Colonic mucosa (tissue), 4 donors: ENCODE measurements around the gene KIAA2012. TPM values are rescaled to one million over a fixed set of nuclear protein-coding genes. Genes with fewer than 3 reads are reported as not detected.

Source experiments
- DNase-seq: peaks from one replicate; pipeline ENCODE4 v3.0.0-alpha.2; 2020
- H3K27ac ChIP-seq: fragments of 200-600 bp; one replicate; pipeline ENCODE4 v1.8.0; 2021
- H3K27me3 ChIP-seq: fragments of 200-600 bp; one replicate; pipeline ENCODE4 v1.8.0; 2021
- H3K36me3 ChIP-seq: fragments of 200-600 bp; one replicate; pipeline ENCODE4 v1.8.0; 2021
- H3K4me1 ChIP-seq: fragments of 200-600 bp; one replicate; pipeline ENCODE4 v1.8.0; 2021; ENCODE audit warnings: mild to moderate bottlenecking
- H3K4me3 ChIP-seq: fragments of 200-600 bp; one replicate; pipeline ENCODE4 v1.8.0; 2021
- H3K9ac ChIP-seq, 2 donors: one replicate each; pipeline ENCODE4 v1.7.0; 2013; ENCODE audit warnings: control low read depth in 2 of 2, low read depth in 2 of 2, low read length in 2 of 2
- H3K9me3 ChIP-seq: fragments of 200-600 bp; one replicate; pipeline ENCODE4 v1.8.0; 2021
- intact Hi-C: fragments of 100-400 bp; cut with DNase I; formaldehyde crosslinking; loops from one replicate; pipeline ENCODE4 v1.14.1; 2022
- total RNA-seq, 2 donors: library from RNA; stranded (reverse); fragmentation: NEBNext Ultra II Directional in 1 of 2; extraction: Animal tissue kit (Norgen Biotek cat#: 25700) in 1 of 2; gene quantifications; one replicate each; pipeline ENCODE4 v1.2.1, GENCODE V29; 2021
- TF ChIP-seq, protein P1 (sequence below): fragments of 200-600 bp; IDR thresholded peaks from one replicate; pipeline ENCODE4 v1.8.0; 2022; ENCODE audit warnings: antibody characterized with exemption, mild to moderate bottlenecking
- donor health status: healthy.
- donor health status: DM: no; HTN: no; CAD: no.
- donor health status: DM: no; HTN: no; CAD: no.

Gene KIAA2012
- total RNA-seq: not detected

DNA sequence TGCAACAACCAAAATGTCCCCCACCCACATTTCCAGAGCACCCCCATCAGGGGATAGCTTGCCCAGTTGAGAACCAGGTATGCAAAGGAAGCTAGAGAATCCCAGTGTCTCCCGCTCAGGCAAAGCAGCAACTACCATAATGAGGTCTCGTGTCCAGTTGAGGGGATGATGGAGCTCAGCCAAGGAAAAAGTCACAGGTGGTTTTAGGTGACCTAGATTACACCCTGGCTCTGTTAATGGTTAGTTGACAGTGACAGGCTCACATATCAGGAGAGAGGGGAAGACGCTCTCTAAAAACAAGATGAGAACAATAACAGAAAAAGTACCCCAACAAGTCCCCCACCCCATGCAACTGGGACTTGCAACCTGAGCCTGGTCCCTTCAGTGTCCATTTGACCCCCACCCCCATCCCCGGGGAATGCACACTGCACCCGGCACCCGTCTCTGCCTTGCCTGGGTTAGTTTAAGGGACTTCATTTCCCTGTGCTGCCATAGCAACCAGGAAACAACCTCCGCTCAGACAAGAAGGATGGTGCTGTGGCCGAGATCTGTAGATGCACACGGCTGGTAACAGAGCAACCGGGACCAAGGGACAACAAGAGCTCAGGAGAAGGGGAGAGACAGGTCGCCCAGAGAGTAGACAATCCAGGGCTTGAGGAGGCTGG, at the start of gene KIAA2012:
TSS of gene KIAA2012 (plus strand) at position 519 of the 665 bp plus-strand sequence. CDS start 373 bp downstream, outside the sequence.
- intact Hi-C loops: no loop called here

DNA sequence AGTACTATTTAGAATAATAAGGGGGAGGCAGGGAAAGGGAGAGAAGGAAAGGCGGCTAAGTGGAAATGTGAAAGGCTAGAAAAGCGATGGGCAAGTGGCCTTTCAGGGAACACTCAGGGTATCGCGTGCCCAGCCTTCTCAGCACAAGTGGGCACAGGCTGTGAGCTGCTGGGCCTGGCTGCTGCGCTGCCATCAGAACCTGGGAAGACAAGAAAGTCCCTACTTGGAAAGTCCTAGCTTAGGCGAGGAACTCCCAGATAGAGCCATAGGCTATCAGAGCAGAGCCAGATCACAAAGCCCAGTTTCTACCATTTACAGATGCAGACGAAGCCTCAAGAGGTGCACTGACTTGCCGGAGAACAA, 49.2 kb upstream of the KIAA2012 start:
- DNase-seq: no peak
- no peak overlapping the region for H3K27ac ChIP-seq
- H3K27me3 ChIP-seq: no peaks in the 10 kb centered on the region
- H3K4me1 ChIP-seq: no peaks in the 10 kb centered on the region
- no peak overlapping the region for H3K9ac ChIP-seq
- H3K4me3 ChIP-seq: no peak overlapping the region
- no peaks in the 10 kb centered on the region for H3K9me3 ChIP-seq
- H3K36me3 ChIP-seq: no peaks in the 10 kb centered on the region
- intact Hi-C loops: no loop called here
- TF ChIP-seq, protein P1, sequence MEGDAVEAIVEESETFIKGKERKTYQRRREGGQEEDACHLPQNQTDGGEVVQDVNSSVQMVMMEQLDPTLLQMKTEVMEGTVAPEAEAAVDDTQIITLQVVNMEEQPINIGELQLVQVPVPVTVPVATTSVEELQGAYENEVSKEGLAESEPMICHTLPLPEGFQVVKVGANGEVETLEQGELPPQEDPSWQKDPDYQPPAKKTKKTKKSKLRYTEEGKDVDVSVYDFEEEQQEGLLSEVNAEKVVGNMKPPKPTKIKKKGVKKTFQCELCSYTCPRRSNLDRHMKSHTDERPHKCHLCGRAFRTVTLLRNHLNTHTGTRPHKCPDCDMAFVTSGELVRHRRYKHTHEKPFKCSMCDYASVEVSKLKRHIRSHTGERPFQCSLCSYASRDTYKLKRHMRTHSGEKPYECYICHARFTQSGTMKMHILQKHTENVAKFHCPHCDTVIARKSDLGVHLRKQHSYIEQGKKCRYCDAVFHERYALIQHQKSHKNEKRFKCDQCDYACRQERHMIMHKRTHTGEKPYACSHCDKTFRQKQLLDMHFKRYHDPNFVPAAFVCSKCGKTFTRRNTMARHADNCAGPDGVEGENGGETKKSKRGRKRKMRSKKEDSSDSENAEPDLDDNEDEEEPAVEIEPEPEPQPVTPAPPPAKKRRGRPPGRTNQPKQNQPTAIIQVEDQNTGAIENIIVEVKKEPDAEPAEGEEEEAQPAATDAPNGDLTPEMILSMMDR: no peak

More for the DNA sequence above, at the start of gene KIAA2012:
- Histone ChIP-seq H3K36me3 (no peaks in the 10 kb centered on the region), H3K9me3 (no peaks in the 10 kb centered on the region), H3K9ac (no peak within 1 kb of the TSS), H3K27me3 (no peaks in the 10 kb centered on the region), H3K4me1 (peaks cover 5% of the 10 kb centered on the region), H3K4me3 (no peak within 1 kb of the TSS), H3K27ac (no peak within 1 kb of the TSS)
- TF ChIP-seq, protein P1: no peak
- no peak for DNase-seq

DNA sequence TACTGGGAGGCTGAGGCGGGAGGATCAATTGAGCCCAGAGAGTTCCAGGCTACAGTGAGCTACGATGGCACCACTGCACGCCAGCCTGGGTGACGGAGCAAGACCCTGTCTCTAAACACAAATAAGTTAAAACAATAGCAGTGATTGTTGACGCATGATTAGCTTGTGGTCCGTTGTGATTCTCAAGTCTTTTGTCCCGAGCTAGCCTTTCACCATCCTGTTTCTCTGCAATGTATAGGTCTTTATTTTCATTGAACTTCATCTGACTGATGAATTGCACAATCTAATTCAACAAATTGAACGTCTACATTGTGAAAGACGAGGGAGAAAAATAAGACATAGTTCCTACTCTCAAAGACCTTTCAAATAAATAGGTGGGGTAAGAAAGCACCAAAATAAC, 48.2 kb upstream of the KIAA2012 start:
- TF ChIP-seq, protein P1: no peak
- DNase-seq: no peak
- no peaks in the 10 kb centered on the region for H3K36me3 ChIP-seq
- H3K9ac ChIP-seq: no peak overlapping the region
- no peak overlapping the region for H3K27ac ChIP-seq
- H3K4me1 ChIP-seq: no peaks in the 10 kb centered on the region
- intact Hi-C loops: no loop called here
- no peaks in the 10 kb centered on the region for H3K27me3 ChIP-seq
- no peaks in the 10 kb centered on the region for H3K9me3 ChIP-seq
- H3K4me3 ChIP-seq: no peak overlapping the region

DNA sequence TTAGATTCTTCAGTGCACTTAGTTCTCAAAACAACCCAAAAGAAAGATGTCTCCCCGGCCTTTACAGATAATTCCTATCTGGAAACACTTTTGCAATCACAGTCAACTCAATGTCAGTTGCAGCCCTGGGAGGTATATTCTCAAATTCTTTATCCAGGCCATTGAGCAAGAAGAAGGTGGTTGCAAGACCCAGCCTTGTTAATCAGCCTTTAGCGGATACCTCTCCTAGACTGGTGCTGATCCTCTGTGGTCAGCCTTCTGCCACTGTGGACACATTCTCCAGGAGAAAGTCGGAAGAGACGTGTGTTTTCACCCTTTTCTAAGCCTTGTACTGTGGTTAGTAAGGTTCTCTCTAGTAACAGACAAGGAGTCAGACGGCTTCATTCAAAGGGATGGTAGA, 47.2 kb upstream of the KIAA2012 start:
- TF ChIP-seq, protein P1: no peak
- no peaks in the 10 kb centered on the region for H3K9me3 ChIP-seq
- no peak overlapping the region for H3K4me3 ChIP-seq
- intact Hi-C loops: no loop called here
- no peak overlapping the region for H3K9ac ChIP-seq
- H3K27me3 ChIP-seq: no peaks in the 10 kb centered on the region
- DNase-seq: no peak
- no peaks in the 10 kb centered on the region for H3K4me1 ChIP-seq
- no peaks in the 10 kb centered on the region for H3K36me3 ChIP-seq
- no peak overlapping the region for H3K27ac ChIP-seq

DNA sequence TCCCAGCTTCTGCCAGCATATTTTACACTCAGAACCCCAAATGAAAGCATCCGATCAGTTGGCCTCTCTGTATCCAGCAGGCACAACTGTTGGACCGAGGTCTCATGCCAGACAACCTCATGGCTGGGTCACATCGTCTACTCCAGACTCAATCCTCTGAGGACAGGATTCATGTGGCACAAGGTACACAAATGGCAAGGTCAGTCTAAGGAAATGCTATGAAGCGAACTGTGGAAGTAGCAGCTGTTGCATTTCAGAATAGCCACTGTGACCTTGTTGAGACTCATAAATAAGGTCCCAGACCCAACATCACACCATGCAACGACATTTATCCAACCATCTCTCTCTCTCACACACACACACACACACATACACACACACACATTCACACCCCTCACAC, 46.5 kb upstream of the KIAA2012 start:
- no peaks in the 10 kb centered on the region for H3K27me3 ChIP-seq
- no peaks in the 10 kb centered on the region for H3K4me1 ChIP-seq
- intact Hi-C loops: no loop called here

More for the DNA sequence above, 46.5 kb upstream of the KIAA2012 start:
- TF ChIP-seq, protein P1: no peak
- H3K9me3 ChIP-seq: no peaks in the 10 kb centered on the region
- DNase-seq: no peak
- no peak overlapping the region for H3K4me3 ChIP-seq
- H3K9ac ChIP-seq: no peak overlapping the region
- H3K27ac ChIP-seq: no peak overlapping the region
- no peaks in the 10 kb centered on the region for H3K36me3 ChIP-seq
